Peyer's patch (tissue), 4 donors: Measurements from ENCODE around the gene IGFBP7. TPM values are rescaled to one million over a fixed set of nuclear protein-coding genes. Genes with fewer than 3 reads are reported as not detected.

Experiments
- DNase-seq, 3 donors: peaks; one replicate each; pipeline ENCODE4 v3.0.0-alpha.2; 2017 to 2019
- H3K27ac ChIP-seq, 4 donors: fragments of 200-600 bp; sonication (generic); one replicate each; pipeline ENCODE4 v1.5.1; 2016 to 2019
- H3K27me3 ChIP-seq, 2 donors: fragments of 200-600 bp; sonication (generic); one replicate each; pipeline ENCODE4 v1.5.1; 2019
- H3K36me3 ChIP-seq, 3 donors: fragments of 200-600 bp; sonication (generic); one replicate each; pipeline ENCODE4 v1.5.1; 2016 to 2019
- H3K4me1 ChIP-seq, 4 donors: fragments of 200-600 bp; sonication (generic); one replicate each; pipeline ENCODE4 v1.5.1; 2016 to 2019
- H3K4me3 ChIP-seq, 4 donors: fragments of 200-600 bp; sonication (generic); 1 replicate in 3 of 4; 2 replicates in 1 of 4; pipeline ENCODE4 v1.5.1; 2016 to 2019; ENCODE audit warnings: mild to moderate bottlenecking in 1 of 4
- H3K9me3 ChIP-seq, 4 donors: fragments of 200-600 bp; sonication (generic); one replicate each; pipeline ENCODE4 v1.5.1; 2016 to 2019; ENCODE audit warnings: mild to moderate bottlenecking in 1 of 4
- POLR2A ChIP-seq, 2 donors: fragments of 450-650 bp; IDR thresholded peaks; one replicate each; pipeline ENCODE4 v1.5.1; 2017; ENCODE audit warnings: antibody characterized with exemption in 2 of 2, mild to moderate bottlenecking in 2 of 2, moderate library complexity in 2 of 2
- total RNA-seq, 4 donors: library from RNA; depleted of rRNA; stranded (reverse); fragments of >200 nt; gene quantifications; one replicate each; pipeline ENCODE4 v1.1.0, GENCODE V29; 2016
- TF ChIP-seq, protein P1 (sequence below), 6 experiments: fragments of 450-650 bp in 4 of 6; fragments of 200-600 bp in 2 of 6; sonication (generic) in 1 of 6; IDR thresholded peaks; one replicate each; pipeline ENCODE4 v1.5.1; 2017 to 2019; ENCODE audit warnings: antibody characterized with exemption in 6 of 6, mild to moderate bottlenecking in 3 of 6, moderate library complexity in 1 of 6

Gene IGFBP7
- total RNA-seq, 4 donors from 2014 or later, result 37.1 to 92.1 (median 79.1) TPM

DNA sequence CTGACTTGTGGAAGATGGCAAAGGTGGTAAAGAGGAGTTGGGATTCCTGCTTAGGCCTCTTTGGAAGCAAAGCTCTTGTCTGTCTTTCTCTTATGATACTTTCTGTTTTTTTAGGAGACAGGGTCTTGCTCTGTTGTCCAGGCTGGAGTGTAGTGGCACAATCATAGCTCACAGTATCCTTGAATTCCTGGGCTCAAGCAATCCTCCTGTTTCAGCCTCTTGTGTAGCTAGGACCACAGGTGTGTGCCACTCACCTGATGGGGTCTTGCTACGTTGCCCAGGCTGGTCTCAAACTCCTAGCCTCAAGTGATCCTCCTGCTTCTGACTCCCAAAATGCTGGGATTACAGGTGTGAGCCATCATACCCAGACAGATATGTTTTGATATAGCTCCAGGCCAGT lies 19.3 kb upstream of the IGFBP7 start:
- DNase-seq, result no peak
- Histone ChIP-seq H3K4me3 (no peak overlapping the region), H3K27me3 (no peaks in the 10 kb centered on the region), H3K27ac (no peak overlapping the region), H3K4me1 (no peaks in the 10 kb centered on the region), H3K9me3 (peaks cover 0 to 5% (median 0%) of the 10 kb centered on the region in 4 donors), H3K36me3 (no peaks in the 10 kb centered on the region)
- TF ChIP-seq, protein P1, sequence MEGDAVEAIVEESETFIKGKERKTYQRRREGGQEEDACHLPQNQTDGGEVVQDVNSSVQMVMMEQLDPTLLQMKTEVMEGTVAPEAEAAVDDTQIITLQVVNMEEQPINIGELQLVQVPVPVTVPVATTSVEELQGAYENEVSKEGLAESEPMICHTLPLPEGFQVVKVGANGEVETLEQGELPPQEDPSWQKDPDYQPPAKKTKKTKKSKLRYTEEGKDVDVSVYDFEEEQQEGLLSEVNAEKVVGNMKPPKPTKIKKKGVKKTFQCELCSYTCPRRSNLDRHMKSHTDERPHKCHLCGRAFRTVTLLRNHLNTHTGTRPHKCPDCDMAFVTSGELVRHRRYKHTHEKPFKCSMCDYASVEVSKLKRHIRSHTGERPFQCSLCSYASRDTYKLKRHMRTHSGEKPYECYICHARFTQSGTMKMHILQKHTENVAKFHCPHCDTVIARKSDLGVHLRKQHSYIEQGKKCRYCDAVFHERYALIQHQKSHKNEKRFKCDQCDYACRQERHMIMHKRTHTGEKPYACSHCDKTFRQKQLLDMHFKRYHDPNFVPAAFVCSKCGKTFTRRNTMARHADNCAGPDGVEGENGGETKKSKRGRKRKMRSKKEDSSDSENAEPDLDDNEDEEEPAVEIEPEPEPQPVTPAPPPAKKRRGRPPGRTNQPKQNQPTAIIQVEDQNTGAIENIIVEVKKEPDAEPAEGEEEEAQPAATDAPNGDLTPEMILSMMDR (IDR thresholded peaks at IDR 0.05), result no peak
- TF ChIP-seq POLR2A (IDR thresholded peaks at IDR 0.05), result no peak

DNA sequence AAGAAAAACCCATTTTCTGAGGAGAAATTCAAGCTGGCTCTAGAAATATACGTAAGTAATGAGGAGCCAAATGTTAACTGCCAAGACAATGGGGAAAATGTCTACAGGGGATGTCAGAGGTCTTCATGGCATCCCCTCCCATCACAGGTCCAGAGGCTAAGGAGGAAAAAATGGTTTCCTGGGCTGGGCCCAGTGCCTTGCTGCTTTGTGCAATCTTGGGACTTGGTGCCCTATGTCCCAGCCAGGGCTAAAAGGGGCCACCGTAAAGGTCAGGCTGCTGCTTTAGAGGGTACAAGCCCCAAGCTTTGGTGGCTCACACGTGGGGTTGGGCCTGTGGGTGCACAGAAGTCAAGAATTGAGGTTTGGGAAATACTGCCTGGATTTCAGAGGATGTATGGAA lies 17.2 kb upstream of the IGFBP7 start:
- peaks cover 0 to 5% (median 0%) of the 10 kb centered on the region in 4 donors for H3K9me3 ChIP-seq
- no peak overlapping the region for H3K4me3 ChIP-seq
- H3K36me3 ChIP-seq, result no peaks in the 10 kb centered on the region
- no peaks in the 10 kb centered on the region for H3K27me3 ChIP-seq
- no peaks in the 10 kb centered on the region for H3K4me1 ChIP-seq
- TF ChIP-seq, protein P1 (IDR thresholded peaks at IDR 0.05), result no peak
- TF ChIP-seq POLR2A (IDR thresholded peaks at IDR 0.05), result no peak
- no peak for DNase-seq
- H3K27ac ChIP-seq, result no peak overlapping the region

GRCh38 chr4:57125996-57126395 lies 15.8 kb upstream of the IGFBP7 start:
- no peaks in the 10 kb centered on the region for H3K36me3 ChIP-seq
- H3K27me3 ChIP-seq, result no peaks in the 10 kb centered on the region
- H3K4me1 ChIP-seq, result no peaks in the 10 kb centered on the region
- H3K9me3 ChIP-seq, result peaks cover 0 to 5% (median 0%) of the 10 kb centered on the region in 4 donors
- DNase-seq, result no peak
- TF ChIP-seq, protein P1 (IDR thresholded peaks at IDR 0.05), result no peak
- no peak for TF ChIP-seq POLR2A (IDR thresholded peaks at IDR 0.05)
- H3K27ac ChIP-seq, result no peak overlapping the region
- no peak overlapping the region for H3K4me3 ChIP-seq

DNA sequence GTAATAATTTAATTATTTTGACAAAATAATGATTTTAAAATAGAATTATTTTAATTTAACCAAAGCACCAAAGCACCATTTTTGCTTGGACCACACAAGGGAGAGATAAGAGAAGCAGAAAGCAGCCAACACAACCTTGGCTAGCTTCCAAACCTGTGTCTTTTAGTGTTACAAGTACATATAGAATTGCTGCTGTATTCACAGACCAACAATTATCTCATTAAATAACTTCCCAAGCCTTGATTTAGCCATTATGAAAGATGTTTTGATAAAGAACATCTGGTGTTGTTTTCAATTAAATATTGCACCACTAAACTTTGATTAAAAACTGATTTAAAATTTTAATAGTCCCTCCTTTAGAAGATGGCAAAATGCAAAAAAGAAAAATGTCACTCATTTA lies 14.0 kb upstream of the IGFBP7 start:
- DNase-seq, result no peak
- Histone ChIP-seq H3K27ac (no peak overlapping the region), H3K9me3 (peaks cover 0 to 5% (median 0%) of the 10 kb centered on the region in 4 donors), H3K36me3 (no peaks in the 10 kb centered on the region), H3K4me1 (peaks cover 0 to 2% (median 0%) of the 10 kb centered on the region in 4 donors), H3K4me3 (no peak overlapping the region), H3K27me3 (no peaks in the 10 kb centered on the region)
- TF ChIP-seq, protein P1 (IDR thresholded peaks at IDR 0.05), result no peak
- TF ChIP-seq POLR2A (IDR thresholded peaks at IDR 0.05), result no peak

DNA sequence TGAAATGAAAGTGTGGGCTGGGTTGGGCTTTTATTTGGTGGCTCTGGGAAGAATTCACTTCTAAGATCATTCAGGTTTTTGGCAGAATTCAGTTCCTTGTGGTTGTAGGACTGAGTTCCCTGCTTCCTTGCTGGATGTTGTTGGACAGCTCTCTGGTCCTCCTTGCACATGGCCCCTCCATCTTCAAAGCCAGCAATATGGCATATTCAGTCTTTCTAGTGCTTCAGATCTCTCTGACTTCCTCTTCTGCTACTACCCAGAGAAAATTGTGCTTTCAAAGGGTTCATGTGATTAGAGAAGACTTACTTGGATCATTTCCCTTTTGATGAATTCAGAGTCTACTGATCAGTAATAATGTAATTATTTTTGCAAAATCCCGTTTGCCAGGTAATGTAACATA lies 12.8 kb upstream of the IGFBP7 start:
- Histone ChIP-seq H3K27me3 (no peaks in the 10 kb centered on the region), H3K27ac (no peak overlapping the region), H3K4me3 (no peak overlapping the region), H3K36me3 (no peaks in the 10 kb centered on the region), H3K4me1 (peaks cover 0 to 11% (median 0%) of the 10 kb centered on the region in 4 donors), H3K9me3 (peaks cover 0 to 5% (median 0%) of the 10 kb centered on the region in 4 donors)
- no peak for DNase-seq
- no peak for TF ChIP-seq POLR2A (IDR thresholded peaks at IDR 0.05)
- TF ChIP-seq, protein P1 (IDR thresholded peaks at IDR 0.05), result no peak
